GM23248 (cell line): ENCODE data around the gene CWC27.

Source experiments
- EZH2 ChIP-seq: fragments of 200-600 bp; sonication (generic); IDR thresholded peaks from 2 replicates; pipeline ENCODE4 v1.6.1; 2018; ENCODE audit warnings: antibody characterized with exemption, mild to moderate bottlenecking; ENCODE audit not compliant: insufficient read depth, poor library complexity, severe bottlenecking
- EZH2phosphoT487 ChIP-seq: fragments of 200-600 bp; sonication (generic); IDR thresholded peaks from 2 replicates; pipeline ENCODE4 v1.6.1; 2018; ENCODE audit warnings: antibody characterized with exemption, moderate library complexity, mild to moderate bottlenecking, low read depth; ENCODE audit not compliant: insufficient read depth

DNA sequence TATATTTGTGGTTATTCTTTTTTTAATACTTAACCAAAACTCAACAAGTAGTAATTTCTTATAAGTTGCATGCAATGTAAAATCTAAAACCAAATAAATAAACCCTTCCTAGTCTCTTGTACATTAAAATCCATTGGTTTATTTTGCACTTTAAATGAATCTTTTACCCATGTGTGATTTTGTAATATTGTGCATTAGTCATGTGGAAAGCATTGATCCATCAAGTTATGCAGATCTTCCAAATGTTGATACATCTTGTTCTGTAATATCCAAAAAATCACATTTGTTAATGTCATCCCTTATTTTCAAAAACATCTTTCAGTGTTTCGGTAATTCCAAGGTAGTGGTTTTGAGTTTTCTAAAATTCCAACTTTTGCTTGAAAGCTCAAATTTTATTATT, 63.3 kb downstream of the CWC27 start:
- no peak for TF ChIP-seq EZH2
- TF ChIP-seq EZH2phosphoT487 = no peak
